ENCODE data around the gene NTM. TPM values are rescaled to one million over a fixed set of nuclear protein-coding genes. Genes with fewer than 3 reads are reported as not detected.
A peak's percentile ranks its signal among the peaks of the same experiment; 100 is the strongest.
"Not testable (repeated sequence)": the region's sequence is repeated elsewhere in the genome, so short reads cannot be mapped to it uniquely, and the experiment has no call there.

NTM gene
- total RNA-seq, 8 experiments from 2014 or later, result 0.80 to 169 (median 18.6) TPM

DNA sequence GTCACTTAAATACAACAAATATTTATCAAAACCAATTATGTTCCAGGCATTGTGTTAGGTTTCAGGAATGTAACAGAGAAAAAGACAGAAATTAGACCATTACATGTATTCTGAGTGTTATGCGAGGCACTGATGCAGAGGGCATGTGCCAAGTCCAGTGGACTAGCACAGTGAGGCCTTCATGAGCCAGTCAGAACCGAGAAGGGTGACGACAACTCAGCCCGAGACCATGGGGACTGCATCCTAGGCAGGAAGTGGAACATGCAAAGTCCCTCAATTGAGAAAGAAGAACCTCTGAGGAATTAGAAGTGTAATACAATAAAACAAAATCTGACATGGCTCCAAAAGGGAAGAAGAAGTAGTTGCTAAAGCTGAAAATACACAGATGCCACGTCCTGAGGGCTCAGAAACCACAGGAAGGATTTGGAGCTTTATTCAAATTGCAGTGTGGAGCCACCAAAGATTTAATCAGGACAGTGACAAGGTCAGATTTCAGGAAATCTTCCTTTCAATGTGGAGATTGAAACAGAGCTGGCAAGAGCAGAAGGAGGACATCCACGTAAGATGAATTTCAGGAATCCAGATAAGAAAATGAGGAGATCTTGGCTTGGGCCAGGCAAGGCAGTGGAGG, 529.6 kb downstream of the NTM start:
- WGBS, 10 experiments, result 7 to 100% (median 83%) methylated on average over 1 to 6 of the region's 6 CpGs; no CpG with 5 or more reads in 1 of the 10 experiments

DNA sequence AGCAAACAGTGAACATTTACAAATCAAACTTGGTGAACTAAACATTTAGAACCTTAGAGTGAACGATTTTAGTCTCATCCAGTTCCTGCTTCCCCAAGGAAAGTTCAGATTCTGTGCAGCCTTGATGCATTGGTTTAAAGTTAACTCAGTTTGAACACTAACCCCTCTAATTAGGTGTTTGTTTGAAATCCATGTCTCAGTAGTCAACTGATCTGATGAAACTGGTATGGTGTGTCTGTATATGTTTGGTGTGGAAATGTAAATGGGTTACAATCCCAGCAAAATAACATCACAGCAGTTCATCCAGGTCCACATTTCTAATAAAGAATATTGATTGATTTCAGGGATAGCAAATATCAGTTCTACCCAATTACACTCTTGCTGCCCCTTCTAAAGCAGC, 532.0 kb downstream of the NTM start:
- Histone ChIP-seq H3K4me1 (replicated peaks in 1 of 2) (peaks cover 36 to 39% of the 10 kb centered on the region in 2 donors), H3K27ac (no peak overlapping the region), H3K4me3 (no peak overlapping the region)
- WGBS, 10 experiments, result 11 to 67% (median 24%) methylated on average over 1 of the region's 1 CpG; no CpG with 5 or more reads in 4 of the 10 experiments
- no peak for ATAC-seq (replicated peaks in 6 of 8)
- in situ Hi-C loops (cut with MboI; ENCODE audit: low pct_unique_long_range_greater_than_20kb in 2 of 9, low sequenced_read_pairs in 9 of 9, unreplicated experiment in 9 of 9), result no loop called here

More for the DNA sequence above, 529.6 kb downstream of the NTM start:
- Histone ChIP-seq H3K4me1 (replicated peaks in 1 of 2) (peaks cover 37 to 38% of the 10 kb centered on the region in 2 donors), H3K27ac (no peak overlapping the region), H3K4me3 (no peak overlapping the region)
- no peak for ATAC-seq (replicated peaks in 6 of 8)
- in situ Hi-C loops (cut with MboI; ENCODE audit: low pct_unique_long_range_greater_than_20kb in 2 of 9, low sequenced_read_pairs in 9 of 9, unreplicated experiment in 9 of 9), result no loop called here

DNA sequence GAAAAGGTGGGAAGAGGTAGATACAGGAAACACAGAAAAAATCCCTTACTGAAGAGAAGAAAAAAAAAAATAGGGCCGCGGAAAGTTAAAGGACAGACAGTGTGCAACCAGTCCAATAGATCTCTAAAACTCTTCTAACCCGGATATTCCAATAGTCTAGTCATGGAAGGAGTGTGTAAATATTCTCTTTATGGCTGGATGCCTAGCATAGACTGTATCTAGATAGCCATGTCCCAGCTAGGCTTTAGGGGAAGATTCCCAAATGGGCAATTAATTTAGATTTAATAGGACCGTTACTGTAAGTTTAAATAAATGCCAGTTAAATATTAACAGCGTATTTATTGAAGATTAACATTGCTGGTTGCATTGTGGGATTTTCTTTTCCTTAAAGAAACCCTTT, 532.7 kb downstream of the NTM start:
- H3K4me3 ChIP-seq, result no peak overlapping the region
- WGBS, 10 experiments, result 72 to 94% (median 81%) methylated on average over 3 to 5 of the region's 5 CpGs
- H3K4me1 ChIP-seq (replicated peaks in 1 of 2), result peaks cover 40 to 41% of the 10 kb centered on the region in 2 donors
- in situ Hi-C loops (cut with MboI; ENCODE audit: low pct_unique_long_range_greater_than_20kb in 2 of 9, low sequenced_read_pairs in 9 of 9, unreplicated experiment in 9 of 9), result no loop called here
- ATAC-seq (replicated peaks in 6 of 8), result peak in 1 of 8 experiments; percentile 52
- no peak overlapping the region for H3K27ac ChIP-seq

DNA sequence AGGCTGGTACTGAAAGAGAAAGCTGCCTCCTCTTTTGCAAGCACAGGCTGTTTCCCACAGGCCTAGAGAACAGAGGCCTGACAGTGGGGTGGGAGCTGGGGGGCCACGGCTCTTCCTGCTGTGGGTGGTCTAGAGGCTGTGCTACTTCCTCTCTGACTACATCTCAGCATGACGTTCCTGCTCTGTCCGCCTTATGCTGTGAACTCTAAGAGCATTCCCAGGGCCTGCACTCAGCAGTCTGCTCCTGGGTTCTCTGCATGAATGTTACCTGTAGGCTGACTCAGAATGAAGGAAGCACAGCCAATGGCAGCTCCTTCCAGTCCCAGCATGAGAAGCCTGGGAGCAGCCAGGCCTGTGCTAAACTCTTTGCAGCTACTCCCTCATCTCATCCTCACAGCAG, 534.3 kb downstream of the NTM start:
- no peak for ATAC-seq (replicated peaks in 6 of 8)

DNA sequence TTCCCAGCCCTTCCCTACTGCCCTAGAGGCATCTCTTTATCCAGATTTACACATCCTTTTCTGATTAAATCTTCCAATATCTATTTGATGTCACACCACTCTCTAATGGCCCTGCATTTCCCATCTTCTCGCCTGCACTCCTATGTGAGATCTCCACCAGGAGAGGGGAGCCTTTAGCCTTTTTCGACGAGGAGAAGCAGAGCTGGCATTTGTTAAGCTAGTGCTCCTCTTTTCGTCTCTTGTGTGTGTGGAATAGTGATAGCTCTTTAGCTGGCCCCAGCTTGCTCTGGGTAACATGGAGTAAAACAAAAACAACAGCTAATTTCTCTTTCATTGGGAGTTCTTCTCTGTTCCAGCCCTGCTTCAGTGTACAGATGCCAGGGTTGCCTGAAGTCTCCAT, 536.5 kb downstream of the NTM start:
- H3K4me3 ChIP-seq, result no peak overlapping the region
- ATAC-seq (replicated peaks in 6 of 8), result no peak
- H3K4me1 ChIP-seq (replicated peaks in 1 of 2), result peaks cover 48 to 61% of the 10 kb centered on the region in 2 donors
- H3K27ac ChIP-seq, result no peak overlapping the region
- 7 to 100% (median 78%) methylated on average over 1 to 4 of the region's 4 CpGs; no CpG with 5 or more reads in 2 of the 10 experiments for WGBS, 10 experiments
- in situ Hi-C loops (cut with MboI; ENCODE audit: low pct_unique_long_range_greater_than_20kb in 2 of 9, low sequenced_read_pairs in 9 of 9, unreplicated experiment in 9 of 9), result no loop called here

More for the DNA sequence above, 534.3 kb downstream of the NTM start:
- Histone ChIP-seq H3K27ac (no peak overlapping the region), H3K4me1 (replicated peaks in 1 of 2) (peaks cover 41 to 57% of the 10 kb centered on the region in 2 donors), H3K4me3 (no peak overlapping the region)
- in situ Hi-C loops (cut with MboI; ENCODE audit: low pct_unique_long_range_greater_than_20kb in 2 of 9, low sequenced_read_pairs in 9 of 9, unreplicated experiment in 9 of 9), result no loop called here
- WGBS, 10 experiments, result 80% methylated on average over 1 to 2 of the region's 3 CpGs; no CpG with 5 or more reads in 8 of the 10 experiments

DNA sequence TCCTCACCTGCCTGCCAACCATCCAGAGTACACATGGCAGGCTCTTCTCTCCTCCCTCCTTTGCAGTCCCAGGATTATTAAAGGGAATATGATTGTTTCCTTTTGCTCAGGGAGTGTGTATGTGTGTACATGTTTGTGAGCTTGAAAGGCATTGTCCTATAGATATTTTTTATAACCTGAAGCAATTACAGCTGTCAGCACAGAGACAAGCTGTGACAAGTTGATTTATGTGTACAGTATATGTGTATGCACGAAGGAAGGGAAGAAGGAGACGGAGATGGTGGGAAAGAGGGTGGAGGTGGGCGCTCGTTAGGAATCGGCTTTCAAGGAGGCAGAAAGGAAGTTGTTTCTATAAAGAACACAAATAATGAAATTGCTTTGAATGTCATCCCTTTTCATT, 537.0 kb downstream of the NTM start:
- 71 to 97% (median 90%) methylated on average over 3 to 5 of the region's 5 CpGs; no CpG with 5 or more reads in 1 of the 10 experiments for WGBS, 10 experiments
- peaks cover 51 to 59% of the 10 kb centered on the region in 2 donors for H3K4me1 ChIP-seq (replicated peaks in 1 of 2)
- in situ Hi-C loops (cut with MboI; ENCODE audit: low pct_unique_long_range_greater_than_20kb in 2 of 9, low sequenced_read_pairs in 9 of 9, unreplicated experiment in 9 of 9), result no loop called here
- no peak for ATAC-seq (replicated peaks in 6 of 8)
- no peak overlapping the region for H3K4me3 ChIP-seq
- no peak overlapping the region for H3K27ac ChIP-seq

DNA sequence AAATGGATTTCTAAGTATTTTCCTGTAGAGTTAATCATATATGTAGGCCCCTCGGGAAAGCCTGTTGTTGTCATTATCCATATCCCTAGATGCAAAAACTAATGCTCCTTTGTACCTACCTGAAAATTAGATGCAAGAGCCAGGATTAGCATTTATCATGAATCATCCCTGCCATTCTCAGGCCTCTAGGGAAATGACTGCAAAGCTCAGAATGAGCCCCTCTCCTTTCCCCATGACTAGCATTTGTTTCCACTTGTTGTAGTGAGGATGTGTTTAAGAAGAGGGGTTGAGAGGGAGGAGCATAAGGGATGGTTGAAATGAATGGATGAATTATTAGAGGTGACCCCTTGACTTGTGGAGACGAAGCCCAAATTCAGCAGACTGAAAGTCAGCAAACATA, 537.9 kb downstream of the NTM start:
- peak in 3 of 8 experiments; percentile 30 to 39 (median 32) for ATAC-seq (replicated peaks in 6 of 8)
- Histone ChIP-seq H3K4me1 (replicated peaks in 1 of 2) (peaks cover 50 to 52% of the 10 kb centered on the region in 2 donors), H3K4me3 (no peak overlapping the region), H3K27ac (no peak overlapping the region)
- WGBS, 10 experiments, result 31 to 100% (median 85%) methylated on average over 1 to 2 of the region's 2 CpGs; no CpG with 5 or more reads in 4 of the 10 experiments
- in situ Hi-C loops (cut with MboI; ENCODE audit: low pct_unique_long_range_greater_than_20kb in 2 of 9, low sequenced_read_pairs in 9 of 9, unreplicated experiment in 9 of 9), result no loop called here

DNA sequence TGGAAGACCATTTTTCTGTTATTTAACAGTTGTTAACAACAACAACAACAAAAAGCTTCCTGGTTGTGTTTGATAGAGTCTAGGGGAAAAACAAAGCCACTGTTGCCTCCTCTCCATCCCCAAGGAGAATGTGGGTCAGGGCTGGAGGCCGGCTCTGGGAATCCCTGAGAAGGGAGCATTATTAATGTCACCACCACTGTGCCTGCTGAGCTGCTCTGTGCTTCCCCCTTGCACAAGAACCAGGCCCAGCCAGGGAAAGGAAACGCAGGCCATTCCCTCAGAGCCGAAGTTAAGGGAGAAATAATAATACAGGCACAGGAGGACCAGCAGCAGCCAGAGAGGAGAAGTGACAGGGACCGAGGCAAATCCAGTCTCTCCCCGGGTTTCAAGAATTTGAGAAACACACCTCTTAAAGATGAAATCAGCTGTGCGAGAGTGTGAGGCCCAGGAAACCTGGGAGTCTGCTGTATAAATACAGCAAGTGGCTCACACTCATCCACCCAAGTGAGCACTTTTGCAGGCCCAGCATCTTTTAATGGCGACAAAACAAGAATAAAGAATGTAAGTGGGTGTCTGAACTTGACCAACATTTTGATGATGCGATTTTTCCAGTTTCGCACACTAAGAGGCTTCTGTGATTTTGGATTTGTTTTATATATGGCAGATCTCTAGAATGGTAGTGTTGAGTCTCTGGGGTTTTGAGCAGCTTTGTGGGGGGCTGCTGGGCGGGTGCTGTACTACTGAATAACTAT, 539.2 kb downstream of the NTM start:
- Histone ChIP-seq H3K4me1 (replicated peaks in 1 of 2) (peaks cover 40 to 61% of the 10 kb centered on the region in 2 donors), H3K27ac (no peak overlapping the region), H3K4me3 (peak overlapping the region; percentile 47 to 89 (median 65))
- ATAC-seq (replicated peaks in 6 of 8), result no peak
- in situ Hi-C loops (cut with MboI; ENCODE audit: low pct_unique_long_range_greater_than_20kb in 2 of 9, low sequenced_read_pairs in 9 of 9, unreplicated experiment in 9 of 9), result no loop called here
- 12 to 96% (median 75%) methylated on average over 1 to 7 of the region's 10 CpGs; no CpG with 5 or more reads in 1 of the 10 experiments for WGBS, 10 experiments

DNA sequence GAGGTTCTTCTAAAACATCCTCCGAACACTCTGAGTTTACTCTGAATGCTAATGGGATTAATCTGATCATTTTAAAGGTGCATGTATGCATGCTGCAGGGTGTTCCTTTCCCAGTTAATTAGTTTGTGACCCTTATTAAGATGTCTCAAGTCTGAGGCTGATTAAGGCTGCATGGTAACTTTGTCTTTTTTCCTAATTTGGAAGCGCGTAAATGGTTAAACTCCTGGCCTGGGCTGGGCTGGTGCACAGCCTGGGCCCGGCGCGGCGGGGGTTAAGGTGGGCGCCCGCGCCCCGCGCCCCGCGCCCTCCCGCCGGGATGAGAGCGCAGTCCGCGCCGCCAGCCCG, 539.7 kb downstream of the NTM start:
- Histone ChIP-seq H3K4me3 (peak overlapping the region; percentile 47 to 89 (median 65)), H3K4me1 (replicated peaks in 1 of 2) (peaks cover 36 to 61% of the 10 kb centered on the region in 2 donors), H3K27ac (peak overlapping the region in 1 of 2 donors; percentile 50)
- 0 to 83% (median 4%) methylated on average over 1 to 13 of the region's 21 CpGs; no CpG with 5 or more reads in 5 of the 10 experiments for WGBS, 10 experiments
- ATAC-seq (replicated peaks in 6 of 8), result no peak
- in situ Hi-C loops (cut with MboI; ENCODE audit: low pct_unique_long_range_greater_than_20kb in 2 of 9, low sequenced_read_pairs in 9 of 9, unreplicated experiment in 9 of 9), result no loop called here

DNA sequence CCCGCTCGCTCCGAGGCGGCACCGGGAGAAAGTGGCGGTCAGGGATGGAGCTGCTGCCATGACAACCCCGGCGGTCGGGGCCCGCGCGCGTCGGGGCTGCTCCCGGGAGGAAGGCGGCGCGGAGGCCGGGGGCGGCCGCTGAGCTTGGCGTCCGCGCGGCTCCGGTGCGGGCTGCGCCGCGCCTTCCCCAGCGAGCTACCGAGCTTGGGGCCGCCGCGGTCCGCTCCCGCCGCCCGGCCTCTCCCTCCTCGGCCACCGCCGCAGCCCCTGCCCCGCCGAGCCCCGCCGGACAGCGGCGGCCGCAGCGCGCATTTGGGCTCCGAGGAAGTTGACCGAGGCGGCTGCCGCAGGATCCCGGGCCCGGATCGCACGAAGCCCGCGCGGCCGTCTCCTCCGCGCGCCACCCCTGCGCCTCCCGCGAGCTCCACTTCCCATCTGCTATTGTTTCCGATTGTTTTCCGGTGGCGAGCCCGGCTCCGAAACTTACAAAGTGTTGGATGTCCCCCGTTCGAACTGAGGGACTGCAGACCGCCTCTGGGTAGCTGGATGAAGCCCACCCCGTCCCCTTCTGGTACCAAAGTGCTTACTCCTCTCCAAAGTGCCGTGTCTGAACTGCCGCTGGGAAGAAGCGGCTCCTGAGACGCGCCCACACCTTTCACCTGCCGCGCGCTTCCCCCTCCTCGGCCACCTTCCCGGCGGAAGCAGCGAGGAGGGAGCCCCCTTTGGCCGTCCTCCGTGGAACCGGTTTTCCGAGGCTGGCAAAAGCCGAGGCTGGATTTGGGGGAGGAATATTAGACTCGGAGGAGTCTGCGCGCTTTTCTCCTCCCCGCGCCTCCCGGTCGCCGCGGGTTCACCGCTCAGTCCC, 540.3 kb downstream of the NTM start:
- peak overlapping the region in 1 of 2 donors; percentile 50 for H3K27ac ChIP-seq
- in situ Hi-C loops (cut with MboI; ENCODE audit: low pct_unique_long_range_greater_than_20kb in 2 of 9, low sequenced_read_pairs in 9 of 9, unreplicated experiment in 9 of 9), result no loop called here
- WGBS, 10 experiments, result 0% methylated on average over 1 to 7 of the region's 105 CpGs; no CpG with 5 or more reads in 7 of the 10 experiments

DNA sequence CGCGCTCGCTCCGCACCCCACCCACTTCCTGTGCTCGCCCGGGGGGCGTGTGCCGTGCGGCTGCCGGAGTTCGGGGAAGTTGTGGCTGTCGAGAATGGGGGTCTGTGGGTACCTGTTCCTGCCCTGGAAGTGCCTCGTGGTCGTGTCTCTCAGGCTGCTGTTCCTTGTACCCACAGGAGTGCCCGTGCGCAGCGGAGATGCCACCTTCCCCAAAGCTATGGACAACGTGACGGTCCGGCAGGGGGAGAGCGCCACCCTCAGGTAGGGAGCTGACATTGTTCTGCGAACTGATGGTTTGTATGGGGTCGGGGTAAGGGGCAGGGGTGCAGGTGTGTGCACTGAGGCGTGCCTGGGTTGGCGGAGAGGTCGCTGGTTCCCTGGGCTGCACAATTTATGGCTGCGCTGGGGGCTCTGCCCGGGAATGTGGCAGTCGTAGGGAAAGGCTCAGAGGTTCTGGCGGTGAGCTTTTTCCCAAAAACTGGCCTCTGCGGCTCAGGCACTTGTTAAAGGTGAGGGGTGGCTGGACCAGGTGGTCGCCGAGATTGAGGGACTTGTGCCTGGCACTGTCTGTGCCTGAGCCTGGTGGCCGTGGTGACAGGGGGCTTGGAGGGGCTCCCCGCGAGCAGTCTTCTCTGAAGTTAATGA, 541.1 kb downstream of the NTM start:
- ATAC-seq (replicated peaks in 6 of 8), result peak in 7 of 8 experiments; percentile 26 to 74 (median 70)
- H3K4me1 ChIP-seq (replicated peaks in 1 of 2), result peaks cover 36 to 61% of the 10 kb centered on the region in 2 donors
- H3K27ac ChIP-seq; in situ Hi-C loops (cut with MboI; ENCODE audit: low pct_unique_long_range_greater_than_20kb in 2 of 9, low sequenced_read_pairs in 9 of 9, unreplicated experiment in 9 of 9): not testable (repeated sequence)
- WGBS, 10 experiments, result no CpG with 5 or more reads among the region's 36 CpGs
- H3K4me3 ChIP-seq, result peak overlapping the region; percentile 47 to 89 (median 65)

More for the DNA sequence above, 540.3 kb downstream of the NTM start:
- ATAC-seq (replicated peaks in 6 of 8), result peak; percentile 50 to 80 (median 70)
- Histone ChIP-seq H3K4me1 (replicated peaks in 1 of 2) (peaks cover 36 to 61% of the 10 kb centered on the region in 2 donors), H3K4me3 (peak overlapping the region; percentile 47 to 89 (median 65))

DNA sequence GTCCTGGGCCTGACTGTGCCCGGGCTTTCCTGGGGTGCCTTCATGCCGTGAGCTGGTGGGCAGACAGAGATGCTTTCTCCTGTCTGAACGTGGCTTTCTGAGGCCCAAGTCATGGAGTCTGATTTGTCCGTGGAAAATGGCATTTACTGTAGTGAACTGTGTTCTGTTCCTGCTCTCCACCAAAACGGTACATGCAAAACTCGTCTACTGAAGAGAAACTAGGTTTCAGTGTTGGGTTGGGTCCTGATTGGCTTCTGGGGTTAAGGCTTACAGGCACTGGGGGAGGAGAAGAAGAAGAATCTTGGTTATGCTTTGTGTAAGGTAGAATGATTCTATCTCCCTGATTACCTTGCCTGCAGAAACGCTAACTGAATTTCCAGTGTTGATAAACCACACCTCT, 541.7 kb downstream of the NTM start:
- Histone ChIP-seq H3K4me3 (peak overlapping the region in 3 of 5 donors; percentile 47 to 89 (median 81)), H3K4me1 (replicated peaks in 1 of 2) (peaks cover 31 to 59% of the 10 kb centered on the region in 2 donors), H3K27ac (no peak overlapping the region)
- WGBS, 10 experiments, result 33 to 89% (median 67%) methylated on average over 1 to 4 of the region's 7 CpGs; no CpG with 5 or more reads in 3 of the 10 experiments
- no peak for ATAC-seq (replicated peaks in 6 of 8)
- in situ Hi-C loops (cut with MboI; ENCODE audit: low pct_unique_long_range_greater_than_20kb in 2 of 9, low sequenced_read_pairs in 9 of 9, unreplicated experiment in 9 of 9), result no loop called here
